Sciatic nerve (tissue), 2 donors: ENCODE data around the gene ARHGEF40. TPM values are rescaled to one million over a fixed set of nuclear protein-coding genes. Genes with fewer than 3 reads are reported as not detected.

ENCODE experiments used
- ATAC-seq: fragments of 200-7000 bp; cut with Tn5 transposase; one replicate; pipeline ENCODE4 v1.9.1; 2020; ENCODE audit warnings: mild to moderate bottlenecking, moderate library complexity
- DNase-seq: peaks from one replicate; pipeline ENCODE4 v3.0.0-alpha.2; 2020; ENCODE audit warnings: low spot score
- intact Hi-C: fragments of 100-400 bp; cut with DNase I; formaldehyde crosslinking; loops from one replicate; pipeline ENCODE4 v1.14.2; 2022
- total RNA-seq: library from RNA; stranded (reverse); fragmentation: NEBNext Ultra II Directional; extraction: Animal tissue kit (Norgen Biotek cat#: 25700); gene quantifications from one replicate; pipeline ENCODE4 v1.2.1, GENCODE V29; 2021
- donor health status: DM: no; HTN: no; CAD: no.
- donor health status: DM: no; HTN: no; CAD: no.

ARHGEF40 gene
- 91.1 TPM for total RNA-seq

DNA sequence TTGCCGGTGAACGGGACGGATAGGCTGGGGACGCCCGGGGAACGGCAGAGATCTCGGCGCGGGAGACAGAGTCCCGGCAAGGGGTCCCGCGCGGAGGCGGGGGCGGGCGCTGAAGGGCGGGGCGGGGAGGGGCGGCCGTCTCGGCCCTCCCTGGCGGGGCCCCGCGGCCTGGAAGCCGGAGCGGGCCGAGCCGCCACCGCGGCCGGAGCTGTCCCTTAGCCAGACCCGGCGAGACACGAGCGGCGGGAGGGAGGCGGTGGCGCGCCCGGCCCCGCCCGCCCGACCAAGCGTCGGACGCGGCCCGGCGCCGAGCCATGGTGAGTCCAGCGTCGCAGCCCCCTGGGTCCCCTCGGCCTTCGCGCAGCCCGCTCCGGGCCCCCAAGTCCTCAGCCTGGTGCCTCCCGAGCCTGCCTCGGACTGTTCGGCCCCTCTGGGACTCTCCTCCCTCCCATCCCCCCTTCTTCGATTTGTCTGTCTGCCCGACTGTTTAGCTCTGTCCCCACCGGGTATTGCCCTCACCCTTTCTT is at the start of gene ARHGEF40:
Gene ARHGEF40 (plus strand): TSS at position 222 of the 527 bp plus-strand sequence. CDS start 93 bp downstream, at position 315.
- intact Hi-C loops, result no loop called here
- DNase-seq, result peak; percentile 84

DNA sequence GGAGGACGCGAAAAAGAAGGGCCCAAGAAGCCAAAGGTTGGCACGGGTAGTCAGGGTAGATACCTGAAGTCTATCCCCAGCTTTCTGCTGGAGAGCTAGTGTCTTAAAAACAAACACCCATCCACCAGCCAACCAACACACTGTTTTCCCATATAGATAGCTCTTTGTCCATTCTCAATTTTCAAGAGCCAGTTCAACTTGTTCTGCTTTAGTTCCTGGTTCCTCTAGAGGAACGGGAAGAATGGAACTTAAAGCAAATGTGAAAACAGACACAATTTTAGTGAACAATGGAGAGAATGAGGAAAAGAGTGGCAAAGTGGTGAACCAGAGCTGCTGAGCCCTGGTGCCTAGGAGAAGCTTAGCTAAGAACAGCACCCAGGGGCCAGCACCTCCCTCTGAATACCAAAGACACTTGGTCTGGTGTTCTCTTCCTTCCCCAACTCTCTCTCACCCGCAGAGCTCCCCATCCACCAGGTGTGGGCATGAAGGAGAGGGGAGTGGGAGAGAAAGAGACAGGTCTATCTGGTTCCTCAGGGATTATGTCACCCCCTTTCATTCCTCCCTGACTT is 49.0 kb upstream of the ARHGEF40 start:
- no peak for ATAC-seq
- DNase-seq, result no peak
- intact Hi-C loops, result no loop called here

More for the DNA sequence above, at the start of gene ARHGEF40:
- ATAC-seq, result peak; percentile 21

DNA sequence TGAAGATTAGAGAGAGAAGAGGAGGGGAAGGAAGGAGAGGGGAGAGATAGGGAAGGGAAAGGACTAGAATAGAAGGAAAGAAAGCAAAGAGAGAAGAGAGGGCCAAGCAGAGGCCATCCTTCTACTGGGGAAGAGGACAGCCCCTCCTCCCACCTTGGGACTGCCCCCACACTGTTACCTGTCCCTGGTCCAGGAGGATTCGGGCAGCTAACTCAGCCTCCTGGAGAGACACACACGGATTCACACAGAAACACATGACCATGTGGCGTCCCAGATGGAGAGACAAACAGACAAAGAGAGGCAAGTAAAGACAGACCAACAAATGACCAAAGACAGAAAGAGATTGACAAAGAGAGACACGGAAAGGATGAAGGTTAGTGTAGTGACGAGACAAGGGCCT is 47.4 kb upstream of the ARHGEF40 start:
- DNase-seq (no peak), ATAC-seq (no peak)
- intact Hi-C loops, result no loop called here

GRCh38 chr14:21023174-21023573 is 46.9 kb upstream of the ARHGEF40 start:
- DNase-seq, result no peak
- no peak for ATAC-seq
- intact Hi-C loops, result no loop called here

GRCh38 chr14:21023817-21024584 is 46.1 kb upstream of the ARHGEF40 start:
- no peak for DNase-seq
- intact Hi-C loops, result no loop called here
- ATAC-seq, result no peak

- ATAC-seq, result peak; percentile 85
- DNase-seq, result peak; percentile 86
- intact Hi-C loops, result no loop called here
Measured at GRCh38 chr14:21024585-21025370, 45.3 kb upstream of the ARHGEF40 start, which contains the start of gene NDRG2. TSS of gene NDRG2 (minus strand) at chr14:21025061. CDS start at chr14:21023315, 1,746 bp downstream.

GRCh38 chr14:21025371-21026273 is 44.5 kb upstream of the ARHGEF40 start:
- intact Hi-C loops, result no loop called here
- ATAC-seq (peak; percentile 89), DNase-seq (peak; percentile 88)

DNA sequence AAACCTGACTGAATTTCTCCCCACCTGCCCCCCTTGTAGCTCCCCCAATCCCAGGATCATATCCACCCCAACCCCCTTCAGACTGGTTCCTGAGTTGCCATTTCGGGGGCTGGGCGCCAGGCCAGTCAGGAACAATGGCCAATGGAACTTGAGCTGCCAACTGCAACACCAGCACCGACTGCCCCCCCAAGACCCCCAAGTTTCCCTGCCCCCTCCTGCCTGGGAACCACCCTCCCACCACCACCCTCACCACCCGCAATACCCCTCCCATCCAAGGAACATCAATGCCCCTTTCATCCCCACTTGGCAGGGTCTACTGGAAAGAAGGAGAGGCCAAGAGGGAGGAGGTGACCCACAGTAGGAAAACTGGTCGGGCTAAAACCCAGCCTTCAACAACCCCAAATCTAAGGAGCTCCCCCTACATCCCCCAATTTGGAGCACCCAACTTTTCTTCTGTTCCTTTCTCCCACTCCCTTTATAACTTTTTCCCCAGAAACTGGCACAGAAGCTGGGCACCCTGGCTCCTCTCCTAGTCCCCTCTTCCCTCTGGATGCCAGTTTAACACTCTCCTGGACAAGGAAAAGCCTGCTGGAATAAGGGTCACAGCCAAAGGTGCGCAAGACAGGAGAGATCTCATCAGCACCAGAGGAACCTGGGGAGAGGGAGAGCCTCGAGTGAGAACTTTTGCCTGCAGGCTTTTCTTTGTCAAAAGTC is 43.7 kb upstream of the ARHGEF40 start:
- ATAC-seq (peak; percentile 50), DNase-seq (peak; percentile 76)
- intact Hi-C loops, result no loop called here

DNA sequence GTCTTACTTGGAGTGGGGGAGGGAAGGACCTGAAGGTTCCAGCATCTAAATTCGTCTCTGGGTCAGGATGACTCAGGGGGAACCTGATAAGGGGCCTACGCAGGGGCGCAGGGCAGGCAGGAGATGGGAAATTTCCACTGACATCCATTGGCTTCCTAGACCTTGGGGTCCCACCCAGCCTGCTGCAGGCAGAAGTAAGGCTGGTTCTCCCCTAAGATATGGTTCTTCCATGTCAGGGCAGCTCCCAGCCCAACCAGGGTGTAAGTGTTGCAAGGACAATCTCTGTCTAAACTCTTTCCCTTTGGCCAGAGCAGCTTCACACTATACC is 43.2 kb upstream of the ARHGEF40 start:
- intact Hi-C loops, result no loop called here
- ATAC-seq, result no peak
- no peak for DNase-seq

- ATAC-seq (no peak), DNase-seq (no peak)
- intact Hi-C loops, result no loop called here
Measured at GRCh38 chr14:21029917-21030316, 40.2 kb upstream of the ARHGEF40 start, which contains the start of gene TPPP2. TSS of gene TPPP2 (plus strand) at chr14:21030217. CDS start at chr14:21030582, 365 bp downstream.

GRCh38 chr14:21030531-21030930 is 39.6 kb upstream of the ARHGEF40 start:
- intact Hi-C loops, result no loop called here
- ATAC-seq (no peak), DNase-seq (no peak)

DNA sequence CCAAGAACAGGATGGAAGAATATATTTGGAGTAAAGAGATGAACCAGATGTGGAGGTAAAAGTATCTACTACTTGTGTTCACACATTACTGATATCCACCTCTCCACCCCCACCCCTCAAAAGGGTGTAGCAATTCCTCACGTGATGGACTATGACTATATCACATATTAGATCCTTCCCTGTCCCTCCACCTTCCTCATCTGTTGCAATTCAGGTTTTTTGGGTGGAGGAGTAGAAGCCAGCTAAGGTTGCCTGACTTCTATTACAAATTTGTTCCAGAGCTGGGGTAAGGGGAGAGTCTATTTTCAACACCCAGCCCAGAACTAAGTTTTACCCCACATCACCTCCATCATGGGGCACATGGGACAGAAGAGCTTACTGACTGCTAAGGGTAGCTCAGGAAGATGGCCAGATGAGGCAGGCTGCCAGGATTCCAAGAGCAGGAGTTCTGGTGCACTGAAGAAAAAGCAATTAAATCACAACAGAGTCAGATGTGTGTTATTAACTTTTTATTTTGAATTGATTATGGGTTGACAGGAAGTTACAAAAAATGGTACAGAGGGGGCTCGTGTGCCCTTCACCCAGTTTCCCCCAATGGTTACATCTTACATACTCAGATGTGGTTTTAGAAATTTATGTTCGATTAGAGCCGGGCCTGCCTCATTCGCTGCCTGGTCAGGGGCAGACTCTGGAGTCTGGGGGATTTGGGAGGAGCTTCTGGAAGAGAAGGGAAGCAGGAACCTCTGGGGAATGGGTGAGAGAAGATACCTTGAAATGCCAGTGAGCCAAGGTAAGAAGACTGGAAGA is 37.6 kb upstream of the ARHGEF40 start:
- ATAC-seq (no peak), DNase-seq (no peak)
- intact Hi-C loops, result no loop called here

DNA sequence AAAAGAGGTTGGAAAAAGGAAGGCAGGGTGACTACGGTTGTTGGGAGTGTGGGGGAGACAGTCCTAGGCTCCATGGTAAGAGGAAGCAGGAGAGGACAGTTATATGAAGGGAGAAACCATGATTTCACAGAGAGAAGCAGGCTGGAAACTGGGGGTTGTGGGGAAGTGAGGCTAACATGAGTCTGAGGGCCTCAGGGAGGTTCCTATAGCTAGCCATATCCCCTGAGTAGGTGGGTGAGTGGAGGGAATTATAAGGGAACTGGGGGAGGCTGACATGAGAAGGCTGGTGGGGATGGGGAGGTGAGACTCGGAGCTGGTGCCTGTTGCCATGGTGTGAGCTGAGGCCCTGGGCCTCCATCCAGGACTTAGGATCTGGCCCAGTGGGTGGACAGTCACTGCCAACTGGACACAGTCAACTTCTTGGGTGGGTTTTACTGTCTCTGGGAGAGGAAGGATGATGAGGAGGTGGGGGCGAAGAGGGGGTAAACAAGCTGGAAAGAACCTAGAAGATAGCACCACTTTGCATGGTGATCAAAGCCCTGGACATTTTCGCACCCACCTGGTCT is 36.9 kb upstream of the ARHGEF40 start:
- DNase-seq (no peak), ATAC-seq (no peak)
- intact Hi-C loops, result no loop called here

DNA sequence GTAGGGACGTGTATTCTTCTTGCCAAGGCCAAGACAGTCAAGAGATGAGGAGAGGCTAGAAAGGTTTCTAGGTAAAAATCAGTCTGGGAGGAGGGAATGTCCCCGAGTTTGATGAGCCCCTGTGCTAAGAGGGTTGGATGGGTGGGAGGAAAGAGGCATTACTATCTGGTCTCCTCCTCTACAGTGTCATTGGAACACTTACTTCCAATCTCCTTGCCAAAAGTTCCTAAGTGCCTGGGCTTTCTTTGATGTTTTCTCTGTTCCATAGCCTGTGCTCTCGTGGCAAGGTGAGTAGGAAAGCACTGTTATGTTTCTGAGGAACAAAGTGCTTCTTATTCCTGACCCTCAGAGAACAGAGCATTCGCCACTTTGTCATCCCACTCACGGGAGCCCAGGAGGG is 35.4 kb upstream of the ARHGEF40 start, which contains the start of gene RNASE13:
Gene RNASE13 (minus strand): TSS at position 101 of the 400 bp plus-strand sequence. CDS start 519 bp downstream, outside the sequence.
- DNase-seq (no peak), ATAC-seq (no peak)
- intact Hi-C loops, result no loop called here

DNA sequence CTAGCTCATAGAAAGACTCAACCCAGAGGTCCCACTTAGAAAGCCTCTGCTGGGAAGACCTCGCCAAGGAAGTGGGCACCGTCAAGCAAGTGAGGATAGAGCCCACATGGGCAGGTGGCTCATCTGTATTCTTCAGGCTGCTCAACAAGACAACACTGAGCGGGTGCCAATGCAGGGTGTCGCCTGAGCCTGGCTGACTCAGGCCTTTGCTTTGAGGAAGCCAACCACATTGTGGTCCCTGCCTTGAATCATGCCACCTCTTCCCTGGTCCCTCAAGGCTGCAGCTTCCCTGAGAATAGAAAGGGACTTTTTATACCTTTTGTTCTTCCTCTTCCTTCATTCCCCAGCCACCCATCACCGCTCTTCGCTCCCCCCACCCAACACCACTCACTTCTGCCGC is 33.4 kb upstream of the ARHGEF40 start:
- DNase-seq (no peak), ATAC-seq (no peak)
- intact Hi-C loops, result no loop called here

GRCh38 chr14:21037156-21037555 is 32.9 kb upstream of the ARHGEF40 start:
- intact Hi-C loops, result no loop called here
- DNase-seq (no peak), ATAC-seq (no peak)
